GM12801 (cell line): ENCODE data around the gene CABLES2.

Experiments
- TF ChIP-seq, protein P1 (sequence below): IDR thresholded peaks from one replicate; pipeline ENCODE4 v1.5.1; 2011; ENCODE audit warnings: control low read depth; ENCODE audit not compliant: insufficient read length; ENCODE audit errors: extremely low read depth

The CABLES2 gene, protein sequence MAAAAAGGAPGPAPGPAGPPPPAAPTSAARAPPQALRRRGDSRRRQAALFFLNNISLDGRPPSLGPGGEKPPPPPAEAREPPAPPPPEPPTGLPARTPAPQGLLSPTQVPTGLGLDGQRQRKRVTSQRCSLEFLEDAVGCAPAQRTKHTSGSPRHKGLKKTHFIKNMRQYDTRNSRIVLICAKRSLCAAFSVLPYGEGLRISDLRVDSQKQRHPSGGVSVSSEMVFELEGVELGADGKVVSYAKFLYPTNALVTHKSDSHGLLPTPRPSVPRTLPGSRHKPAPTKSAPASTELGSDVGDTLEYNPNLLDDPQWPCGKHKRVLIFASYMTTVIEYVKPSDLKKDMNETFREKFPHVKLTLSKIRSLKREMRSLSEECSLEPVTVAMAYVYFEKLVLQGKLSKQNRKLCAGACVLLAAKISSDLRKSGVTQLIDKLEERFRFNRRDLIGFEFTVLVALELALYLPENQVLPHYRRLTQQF

DNA sequence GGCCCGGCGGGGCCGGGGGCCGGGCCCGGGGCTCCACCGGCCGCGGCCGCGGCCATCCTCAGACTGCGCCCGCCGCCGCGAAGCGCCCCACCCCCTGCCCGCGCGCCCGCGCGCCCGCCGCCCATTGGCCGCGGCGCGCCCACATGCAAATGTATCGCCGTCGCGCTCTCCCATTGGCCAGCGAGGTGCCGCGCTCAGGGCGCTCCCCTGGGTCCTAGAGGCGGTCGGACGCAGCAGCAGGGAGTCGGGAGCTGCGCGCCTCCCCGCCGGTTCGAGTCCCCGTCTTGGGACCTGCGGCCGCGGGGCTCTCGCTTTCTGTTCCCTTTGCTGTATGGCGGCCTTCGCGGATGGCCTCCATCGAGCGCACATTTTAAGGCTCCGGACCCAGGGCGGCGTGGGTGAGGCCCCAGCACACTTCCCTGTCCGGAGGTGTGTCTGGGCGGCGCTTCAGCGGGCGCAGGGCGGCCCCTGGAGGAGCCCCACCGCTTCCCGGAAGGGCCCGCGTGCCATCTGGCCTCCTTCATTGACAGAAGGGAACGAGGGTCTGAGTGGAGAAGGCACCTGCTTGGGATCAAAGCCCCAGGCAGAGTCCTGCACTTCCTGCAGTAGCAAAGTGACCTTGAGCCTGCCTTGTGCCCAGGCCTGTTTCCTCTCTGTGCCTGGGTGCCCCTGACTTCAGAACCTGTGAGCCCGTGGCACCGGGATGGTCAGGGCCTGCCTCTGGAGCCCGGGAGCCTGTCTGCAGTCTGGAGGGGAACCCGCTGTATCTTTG is at the start of gene CABLES2:
Gene CABLES2, minus strand, starts transcription at position 65 of the 772 bp plus-strand sequence. Its CDS starts 9 bp downstream, at position 56.
- TF ChIP-seq, protein P1, sequence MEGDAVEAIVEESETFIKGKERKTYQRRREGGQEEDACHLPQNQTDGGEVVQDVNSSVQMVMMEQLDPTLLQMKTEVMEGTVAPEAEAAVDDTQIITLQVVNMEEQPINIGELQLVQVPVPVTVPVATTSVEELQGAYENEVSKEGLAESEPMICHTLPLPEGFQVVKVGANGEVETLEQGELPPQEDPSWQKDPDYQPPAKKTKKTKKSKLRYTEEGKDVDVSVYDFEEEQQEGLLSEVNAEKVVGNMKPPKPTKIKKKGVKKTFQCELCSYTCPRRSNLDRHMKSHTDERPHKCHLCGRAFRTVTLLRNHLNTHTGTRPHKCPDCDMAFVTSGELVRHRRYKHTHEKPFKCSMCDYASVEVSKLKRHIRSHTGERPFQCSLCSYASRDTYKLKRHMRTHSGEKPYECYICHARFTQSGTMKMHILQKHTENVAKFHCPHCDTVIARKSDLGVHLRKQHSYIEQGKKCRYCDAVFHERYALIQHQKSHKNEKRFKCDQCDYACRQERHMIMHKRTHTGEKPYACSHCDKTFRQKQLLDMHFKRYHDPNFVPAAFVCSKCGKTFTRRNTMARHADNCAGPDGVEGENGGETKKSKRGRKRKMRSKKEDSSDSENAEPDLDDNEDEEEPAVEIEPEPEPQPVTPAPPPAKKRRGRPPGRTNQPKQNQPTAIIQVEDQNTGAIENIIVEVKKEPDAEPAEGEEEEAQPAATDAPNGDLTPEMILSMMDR = no peak

DNA sequence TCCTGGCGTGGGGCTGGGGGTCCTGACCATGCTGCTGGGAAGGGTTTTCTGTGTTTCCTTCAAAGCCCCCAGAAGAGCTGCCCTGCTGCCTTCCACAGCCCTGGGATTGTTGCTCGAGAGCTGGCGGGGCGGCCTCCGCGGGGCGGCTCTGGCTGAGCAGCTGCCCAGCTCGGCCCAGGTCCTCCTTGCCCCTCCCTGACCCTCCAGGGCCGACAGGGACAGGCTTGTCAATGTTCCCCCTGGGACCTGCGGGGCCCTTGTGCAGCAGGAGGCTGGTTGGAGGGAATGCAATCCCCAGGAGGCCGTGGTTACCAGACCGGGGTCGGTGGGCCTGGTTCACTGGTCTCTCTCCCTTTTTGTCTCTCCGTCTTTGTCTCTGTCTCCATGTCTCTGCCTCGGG is 48.8 kb upstream of the CABLES2 start:
- TF ChIP-seq, protein P1 = no peak

DNA sequence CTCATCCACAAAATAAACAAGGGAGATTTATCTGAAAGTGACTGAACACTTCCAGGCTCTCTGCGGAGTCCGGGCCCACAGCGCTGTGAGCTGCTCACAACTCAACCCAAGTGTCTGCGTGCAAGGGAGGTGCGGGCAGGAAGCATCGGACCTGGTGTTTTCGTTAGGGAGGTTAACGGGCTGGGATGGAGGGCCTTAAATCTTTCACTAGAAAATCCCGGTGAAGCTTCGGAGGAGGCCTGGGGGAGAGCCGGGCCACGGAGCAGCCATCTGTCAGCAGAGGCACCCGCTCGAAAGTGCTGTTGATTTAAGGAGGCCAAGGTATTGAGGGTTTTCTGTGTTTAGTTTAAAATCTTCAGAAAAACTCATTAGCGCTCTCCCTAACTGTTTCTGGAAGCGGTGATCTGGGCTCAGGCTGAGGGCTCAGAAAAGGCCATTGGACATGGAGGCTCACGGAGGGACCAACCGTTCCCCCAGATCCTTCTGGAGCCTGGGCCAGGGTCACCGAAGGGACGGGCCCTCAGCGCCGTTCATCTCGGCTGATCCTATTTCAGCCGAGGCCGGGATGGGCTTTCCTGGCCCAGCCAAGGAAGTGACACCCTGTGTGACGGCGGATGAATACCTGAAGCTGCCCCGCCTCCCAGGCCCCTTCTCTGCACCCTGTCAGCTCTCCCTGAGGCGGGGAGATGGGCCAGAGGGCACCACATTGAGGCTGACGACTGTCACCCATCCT is 48.0 kb upstream of the CABLES2 start:
- TF ChIP-seq, protein P1 = no peak

DNA sequence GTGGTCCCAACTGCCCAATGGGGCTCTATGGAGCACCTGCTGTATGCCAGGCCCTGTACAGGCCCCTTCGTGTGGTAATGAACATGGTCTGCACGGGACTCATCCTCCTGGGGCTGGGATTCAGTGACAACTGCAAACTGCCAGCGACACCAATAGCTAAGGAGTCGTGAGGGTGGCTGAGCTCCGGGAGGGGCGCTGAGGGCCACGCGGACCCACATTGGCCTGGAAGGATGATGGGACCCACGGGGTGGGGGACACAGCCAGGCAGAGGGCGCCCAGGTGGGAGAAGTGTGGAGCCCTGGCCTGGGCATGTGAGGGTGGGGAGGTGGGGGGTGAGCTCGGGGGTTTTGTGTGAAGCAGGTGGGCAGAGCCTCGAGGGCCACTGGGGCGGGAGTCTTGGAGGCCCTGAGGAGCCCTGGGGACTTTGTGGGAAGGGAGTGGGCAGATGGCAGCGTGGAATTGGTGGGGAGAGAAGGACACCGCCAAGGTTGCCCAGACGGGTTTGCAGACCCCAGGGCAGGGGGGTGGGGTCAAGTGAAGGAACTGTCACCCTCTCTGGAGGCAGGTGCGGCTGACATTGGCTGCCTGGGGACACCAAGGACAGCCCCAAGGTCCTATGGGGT is 46.2 kb upstream of the CABLES2 start:
- TF ChIP-seq, protein P1 = no peak

DNA sequence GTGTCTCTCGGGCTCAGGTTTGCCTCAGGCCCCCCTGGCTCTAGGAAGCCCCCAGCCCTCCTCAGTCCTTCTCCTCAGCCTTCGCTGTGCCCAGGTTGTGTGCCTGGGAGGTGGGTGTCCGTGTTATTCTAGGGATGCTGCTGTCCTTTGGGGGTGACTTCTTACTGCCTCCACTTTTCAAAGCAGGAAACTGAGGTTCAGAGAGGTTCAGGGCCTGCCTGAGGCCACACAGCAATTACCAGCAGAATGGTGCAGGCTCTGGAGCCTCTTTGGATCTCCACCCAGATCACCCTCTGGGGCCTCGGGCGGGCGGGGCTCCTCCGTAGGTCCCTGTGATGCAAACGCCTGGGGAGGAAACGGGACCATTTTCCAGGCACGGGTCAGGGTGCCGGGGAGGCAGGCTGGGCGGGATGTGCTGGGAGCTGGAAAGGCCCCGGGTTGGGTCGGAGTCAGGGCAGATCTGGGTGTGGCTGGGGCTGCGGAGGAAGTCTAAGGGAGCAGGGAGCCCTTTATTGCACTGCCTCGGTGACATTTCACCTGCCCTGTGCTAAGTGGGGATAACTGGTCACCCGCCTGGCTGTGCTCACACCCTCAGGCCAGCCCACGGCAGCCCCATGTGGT is 45.5 kb upstream of the CABLES2 start:
- TF ChIP-seq, protein P1 = no peak

DNA sequence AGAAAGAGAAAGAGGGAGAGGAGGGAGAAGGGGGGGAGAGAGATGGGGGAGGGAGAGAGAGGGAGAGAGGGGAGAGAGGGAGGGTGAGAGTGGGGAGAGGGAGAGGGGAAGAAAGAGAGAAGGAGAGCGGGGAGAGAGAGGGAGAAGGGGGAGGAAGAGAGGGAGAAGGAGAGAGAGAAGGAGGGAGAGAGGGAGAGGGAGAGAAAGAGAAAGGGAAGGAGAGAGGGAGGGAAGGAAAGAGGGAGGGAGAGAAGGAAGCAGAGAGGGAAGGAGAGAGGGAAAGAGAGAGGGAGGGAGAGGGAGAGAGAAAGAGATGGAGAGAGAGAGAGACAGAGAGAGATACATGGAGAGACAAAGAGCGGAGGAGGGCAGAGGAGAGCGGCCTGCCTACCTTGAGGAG is 44.9 kb upstream of the CABLES2 start:
- TF ChIP-seq, protein P1 = no peak
